ENCODE results near the gene LHX6. TPM values are rescaled to one million over a fixed set of nuclear protein-coding genes. Genes with fewer than 3 reads are reported as not detected.

LHX6 gene
- total RNA-seq, 1 experiment from 2014 or later, result 4.1 TPM

DNA sequence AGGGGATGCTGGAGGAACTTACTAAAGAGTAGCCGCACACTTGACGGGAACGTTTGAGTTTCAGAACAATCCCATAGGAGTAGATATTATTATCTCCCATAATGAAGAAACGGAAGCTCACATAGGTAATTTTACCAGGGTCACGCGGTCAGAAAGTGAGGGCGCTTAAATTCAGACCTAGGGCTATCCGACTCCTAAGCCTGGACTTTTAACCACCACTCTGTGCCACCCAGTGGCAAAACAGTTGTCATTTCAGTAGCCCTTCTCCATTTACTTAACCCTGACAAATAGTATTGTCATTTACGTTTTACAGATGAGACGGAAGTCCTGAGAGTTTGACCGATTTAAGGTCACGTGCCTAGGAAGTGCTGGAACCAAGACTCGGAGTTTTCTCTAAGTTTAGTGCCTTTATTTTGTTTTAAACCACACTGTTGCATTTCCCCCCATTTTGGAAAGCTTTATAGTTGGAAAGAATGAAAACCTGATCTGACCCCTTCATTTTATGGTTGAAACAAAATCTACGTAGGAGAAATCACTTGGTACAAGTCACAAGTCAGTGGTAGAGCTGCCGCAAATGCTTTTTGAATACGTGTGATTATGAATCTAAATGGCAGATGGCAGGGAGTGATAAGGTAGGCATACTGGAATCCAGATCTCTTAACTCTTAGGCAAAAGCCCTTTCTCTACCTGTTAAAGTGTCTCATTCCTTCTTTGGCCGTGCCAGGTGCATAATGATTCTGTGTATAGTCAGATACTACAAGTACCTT, 36.6 kb upstream of the LHX6 start:
- peak; percentile 58 for ATAC-seq
- no peak overlapping the region for H2AFZ ChIP-seq (ENCODE audit: low read depth, low read length, poor library complexity, severe bottlenecking)
- BruUV-seq (replicated peaks), result TSS peak; percentile 77
- peaks cover 9 to 10% of the 10 kb centered on the region in 2 experiments; a peak in 2 of 4 replicates for H3K36me3 ChIP-seq (ENCODE audit: control insufficient read depth in 1 of 2, insufficient read depth in 2 of 2, low read length in 2 of 2)
- no peaks in the 10 kb centered on the region for H3K9me2 ChIP-seq (ENCODE audit: insufficient read depth)
- peaks cover 6 to 20% of the 10 kb centered on the region in 2 experiments for H3K4me1 ChIP-seq (ENCODE audit: control insufficient read depth in 1 of 2, insufficient read depth in 2 of 2, low read length in 2 of 2)
- H4K20me1 ChIP-seq (ENCODE audit: insufficient read depth), result no peaks in the 10 kb centered on the region
- TF ChIP-seq ELF1 (IDR thresholded peaks at IDR 0.05; ENCODE audit: borderline replicate concordance, low read depth) (peak; percentile 67), SRF (IDR thresholded peaks at IDR 0.05; ENCODE audit: low read depth) (0 out of 2 replicates have a peak, but pooled peaks have one; percentile 9), JUND (IDR thresholded peaks at IDR 0.05) (0 out of 2 replicates have a peak, but pooled peaks have one; percentile 19)
- TF ChIP-seq, protein P1, sequence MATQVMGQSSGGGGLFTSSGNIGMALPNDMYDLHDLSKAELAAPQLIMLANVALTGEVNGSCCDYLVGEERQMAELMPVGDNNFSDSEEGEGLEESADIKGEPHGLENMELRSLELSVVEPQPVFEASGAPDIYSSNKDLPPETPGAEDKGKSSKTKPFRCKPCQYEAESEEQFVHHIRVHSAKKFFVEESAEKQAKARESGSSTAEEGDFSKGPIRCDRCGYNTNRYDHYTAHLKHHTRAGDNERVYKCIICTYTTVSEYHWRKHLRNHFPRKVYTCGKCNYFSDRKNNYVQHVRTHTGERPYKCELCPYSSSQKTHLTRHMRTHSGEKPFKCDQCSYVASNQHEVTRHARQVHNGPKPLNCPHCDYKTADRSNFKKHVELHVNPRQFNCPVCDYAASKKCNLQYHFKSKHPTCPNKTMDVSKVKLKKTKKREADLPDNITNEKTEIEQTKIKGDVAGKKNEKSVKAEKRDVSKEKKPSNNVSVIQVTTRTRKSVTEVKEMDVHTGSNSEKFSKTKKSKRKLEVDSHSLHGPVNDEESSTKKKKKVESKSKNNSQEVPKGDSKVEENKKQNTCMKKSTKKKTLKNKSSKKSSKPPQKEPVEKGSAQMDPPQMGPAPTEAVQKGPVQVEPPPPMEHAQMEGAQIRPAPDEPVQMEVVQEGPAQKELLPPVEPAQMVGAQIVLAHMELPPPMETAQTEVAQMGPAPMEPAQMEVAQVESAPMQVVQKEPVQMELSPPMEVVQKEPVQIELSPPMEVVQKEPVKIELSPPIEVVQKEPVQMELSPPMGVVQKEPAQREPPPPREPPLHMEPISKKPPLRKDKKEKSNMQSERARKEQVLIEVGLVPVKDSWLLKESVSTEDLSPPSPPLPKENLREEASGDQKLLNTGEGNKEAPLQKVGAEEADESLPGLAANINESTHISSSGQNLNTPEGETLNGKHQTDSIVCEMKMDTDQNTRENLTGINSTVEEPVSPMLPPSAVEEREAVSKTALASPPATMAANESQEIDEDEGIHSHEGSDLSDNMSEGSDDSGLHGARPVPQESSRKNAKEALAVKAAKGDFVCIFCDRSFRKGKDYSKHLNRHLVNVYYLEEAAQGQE (IDR thresholded peaks at IDR 0.05; ENCODE audit: low read depth), result no peak
- intact Hi-C loops (cut with micrococcal nuclease), result no loop called here
- DNase-seq (ENCODE audit: low read depth, low spot score), result peak; percentile 18
- H3K9ac ChIP-seq (ENCODE audit: low read length), result peak overlapping the region; percentile 76
- H3K9me3 ChIP-seq (ENCODE audit: control insufficient read depth in 1 of 2, insufficient read depth in 1 of 2, low read depth in 1 of 2, low read length in 2 of 2), result no peaks in the 10 kb centered on the region
- peak overlapping the region; percentile 90 for H3K4me2 ChIP-seq (ENCODE audit: low read length)
- RAD21 ChIA-PET (ENCODE audit: low non-redundant PET in 1 of 2, low total read pairs in 2 of 2, uncharacterized antibody in 2 of 2, unreplicated experiment in 2 of 2), result interaction anchor here in 1 of 2 experiments (0.7 kb wide), 1 partner anchor 150 kb away, joined by 3 read pairs; no protein-coding TSS in a partner anchor
- peak overlapping the region; percentile 82 to 83 for H3K4me3 ChIP-seq (replicated peaks in 1 of 2; ENCODE audit: low read depth in 1 of 2, low read length in 2 of 2)
- H3K27ac ChIP-seq (ENCODE audit: low read depth, low read length), result peak overlapping the region; percentile 94
- CTCF ChIA-PET, result interaction anchor here (0.7 to 1.4 kb wide), 3 partner anchors 120 to 166 kb away, joined by 3 to 7 read pairs (median 3); no protein-coding TSS in a partner anchor
- peaks cover 92% of the 10 kb centered on the region for H3K79me2 ChIP-seq (ENCODE audit: insufficient read depth, low read length)
- POLR2A ChIA-PET, result interaction anchor here (1.1 kb wide), 1 partner anchor 166 kb away, joined by 3 read pairs; no protein-coding TSS in a partner anchor
- H3K27me3 ChIP-seq (ENCODE audit: insufficient read depth, low read length), result no peaks in the 10 kb centered on the region
